Effector CD8-positive, alpha-beta T cell (primary cell): ENCODE results near the gene ELF5.

Experiments used
- DNase-seq: peaks from one replicate; lab custom pipeline; 2025; lab: John Stamatoyannopoulos, UW

ELF5 gene

GRCh38 chr11:34522188-34522587 is 8.6 kb upstream of the ELF5 start:
- DNase-seq = no peak

- no peak for DNase-seq
Observed at GRCh38 chr11:34521265-34521664, 7.7 kb upstream of the ELF5 start.

GRCh38 chr11:34519595-34520235 is 6.1 kb upstream of the ELF5 start:
- no peak for DNase-seq

- no peak for DNase-seq
Observed at GRCh38 chr11:34516247-34517040, 2.9 kb upstream of the ELF5 start.

GRCh38 chr11:34514597-34514996 is 1.0 kb upstream of the ELF5 start:
- DNase-seq = no peak

- DNase-seq = peak; percentile 13
Observed at GRCh38 chr11:34512840-34513681, 533 bp downstream of the ELF5 start.

GRCh38 chr11:34510673-34511072 is 2.9 kb downstream of the ELF5 start:
- no peak for DNase-seq

GRCh38 chr11:34510218-34510617 is 3.4 kb downstream of the ELF5 start:
- no peak for DNase-seq

- no peak for DNase-seq
Observed at GRCh38 chr11:34509336-34509876, 4.2 kb downstream of the ELF5 start.

GRCh38 chr11:34508524-34508923 is 5.1 kb downstream of the ELF5 start:
- DNase-seq = no peak

GRCh38 chr11:34507610-34508009 is 6.0 kb downstream of the ELF5 start:
- no peak for DNase-seq

GRCh38 chr11:34507156-34507555 is 6.4 kb downstream of the ELF5 start:
- DNase-seq = no peak

- DNase-seq = no peak
Observed at GRCh38 chr11:34505874-34506273, 7.7 kb downstream of the ELF5 start.

GRCh38 chr11:34502949-34503348 is 10.6 kb downstream of the ELF5 start:
- no peak for DNase-seq

- no peak for DNase-seq
Observed at GRCh38 chr11:34501949-34502348, 11.6 kb downstream of the ELF5 start.

GRCh38 chr11:34501500-34501899 is 12.1 kb downstream of the ELF5 start:
- DNase-seq = no peak

GRCh38 chr11:34499719-34500500 is 13.7 kb downstream of the ELF5 start:
- DNase-seq = no peak

GRCh38 chr11:34495724-34496377 is 17.7 kb downstream of the ELF5 start:
- no peak for DNase-seq

GRCh38 chr11:34495239-34495723 is 18.3 kb downstream of the ELF5 start:
- no peak for DNase-seq

- no peak for DNase-seq
Observed at GRCh38 chr11:34493926-34494595, 19.5 kb downstream of the ELF5 start.
